Subcutaneous abdominal adipose tissue (tissue), 5 donors: Measurements from ENCODE around the gene TTC16.

Source experiments
- H3K27ac ChIP-seq: one replicate; pipeline ENCODE4 v1.7.0; 2013; ENCODE audit warnings: low read depth, mild to moderate bottlenecking, inconsistent platforms, low read length, moderate library complexity
- H3K27me3 ChIP-seq, 5 donors: one replicate each; pipeline ENCODE4 v1.7.0; 2013; ENCODE audit warnings: low read length in 5 of 5, inconsistent platforms in 1 of 5; ENCODE audit not compliant: control insufficient read depth in 5 of 5, insufficient read depth in 4 of 5
- H3K36me3 ChIP-seq, 5 donors: one replicate each; pipeline ENCODE4 v1.7.0; 2013; ENCODE audit warnings: low read length in 5 of 5; ENCODE audit not compliant: control insufficient read depth in 5 of 5, insufficient read depth in 5 of 5
- H3K4me1 ChIP-seq, 5 donors: one replicate each; pipeline ENCODE4 v1.7.0; 2013; ENCODE audit warnings: low read length in 5 of 5, mild to moderate bottlenecking in 3 of 5, moderate library complexity in 1 of 5; ENCODE audit not compliant: control insufficient read depth in 5 of 5, insufficient read depth in 5 of 5
- H3K4me3 ChIP-seq, 5 donors: one replicate each; pipeline ENCODE4 v1.7.0; 2013; ENCODE audit warnings: low read length in 5 of 5, low read depth in 1 of 5
- H3K9ac ChIP-seq, 5 donors: one replicate each; pipeline ENCODE4 v1.7.0; 2013; ENCODE audit warnings: low read length in 5 of 5, mild to moderate bottlenecking in 4 of 5, moderate library complexity in 3 of 5
- H3K9me3 ChIP-seq, 5 donors: one replicate each; pipeline ENCODE4 v1.7.0; 2013; ENCODE audit warnings: low read length in 5 of 5; ENCODE audit not compliant: control insufficient read depth in 5 of 5
- donor health status: healthy.
- donor health status: healthy.
- donor health status: healthy.
- donor health status: healthy.
- donor health status: healthy.

TTC16 gene

GRCh38 chr9:127738666-127739065 lies 22.8 kb downstream of the TTC16 start:
- Histone ChIP-seq H3K4me1 (peaks cover 16 to 47% (median 40%) of the 10 kb centered on the region in 5 donors), H3K4me3 (no peak overlapping the region), H3K36me3 (peaks cover 0 to 47% (median 34%) of the 10 kb centered on the region in 5 donors), H3K27ac (no peak overlapping the region), H3K9me3 (no peaks in the 10 kb centered on the region), H3K9ac (no peak overlapping the region), H3K27me3 (no peaks in the 10 kb centered on the region)

- Histone ChIP-seq H3K27me3 (no peaks in the 10 kb centered on the region), H3K4me1 (peaks cover 11 to 39% (median 32%) of the 10 kb centered on the region in 5 donors), H3K9me3 (no peaks in the 10 kb centered on the region), H3K4me3 (no peak overlapping the region), H3K9ac (peak overlapping the region in 1 of 5 donors; percentile 4), H3K27ac (peak overlapping the region; percentile 58), H3K36me3 (peaks cover 0 to 53% (median 40%) of the 10 kb centered on the region in 5 donors)
These were observed 23.9 kb downstream of the TTC16 start for GRCh38 chr9:127739614-127740330.

GRCh38 chr9:127741831-127742434 lies 26.1 kb downstream of the TTC16 start:
- Histone ChIP-seq H3K4me3 (no peak overlapping the region), H3K9me3 (no peaks in the 10 kb centered on the region), H3K36me3 (peaks cover 0 to 67% (median 54%) of the 10 kb centered on the region in 5 donors), H3K9ac (no peak overlapping the region), H3K4me1 (peaks cover 8 to 32% (median 24%) of the 10 kb centered on the region in 5 donors), H3K27ac (no peak overlapping the region), H3K27me3 (no peaks in the 10 kb centered on the region)

- Histone ChIP-seq H3K9ac (no peak overlapping the region), H3K27me3 (no peaks in the 10 kb centered on the region), H3K27ac (no peak overlapping the region), H3K4me1 (peaks cover 6 to 32% (median 19%) of the 10 kb centered on the region in 5 donors), H3K36me3 (peaks cover 0 to 73% (median 59%) of the 10 kb centered on the region in 5 donors), H3K9me3 (no peaks in the 10 kb centered on the region), H3K4me3 (no peak overlapping the region)
These were observed 26.7 kb downstream of the TTC16 start for GRCh38 chr9:127742435-127743088.

DNA sequence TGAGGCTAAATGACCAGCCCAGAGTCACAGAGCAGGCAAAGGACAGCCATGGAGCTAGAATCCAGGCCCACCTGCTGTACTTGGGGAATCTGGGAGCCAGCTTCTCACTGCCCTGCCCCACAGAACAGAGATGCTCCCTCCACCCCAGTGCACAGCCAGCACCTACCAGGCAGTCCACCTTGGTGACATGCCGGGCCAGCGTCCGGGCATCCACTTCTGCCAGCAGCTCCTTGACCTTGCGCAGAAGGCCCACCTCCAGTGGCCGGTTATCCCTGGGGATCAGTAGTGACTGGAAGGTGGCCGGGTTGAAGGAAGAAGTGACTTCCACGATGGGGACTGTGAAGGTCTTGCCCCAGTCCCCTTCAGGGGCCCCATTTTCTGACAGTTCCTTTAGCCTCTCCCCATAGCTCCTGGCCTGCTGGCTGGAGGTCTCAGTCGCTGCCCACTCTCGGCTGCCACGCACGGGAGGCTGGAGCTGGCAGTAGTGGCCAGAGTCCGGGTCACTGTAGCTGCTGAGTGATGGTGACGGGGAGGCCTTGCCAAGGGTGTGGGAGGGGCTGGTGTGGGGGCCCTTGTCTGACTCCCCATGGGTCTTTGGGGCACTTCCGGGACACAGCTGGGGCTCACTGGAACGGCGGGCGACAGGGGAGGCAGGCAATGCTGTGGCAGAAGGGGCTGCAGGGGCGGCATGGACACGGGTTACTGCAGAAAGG lies 28.7 kb downstream of the TTC16 start:
- no peaks in the 10 kb centered on the region for H3K9me3 ChIP-seq
- no peaks in the 10 kb centered on the region for H3K27me3 ChIP-seq
- H3K9ac ChIP-seq = no peak overlapping the region
- H3K4me3 ChIP-seq = no peak overlapping the region
- H3K4me1 ChIP-seq = peaks cover 6 to 32% (median 19%) of the 10 kb centered on the region in 5 donors
- peaks cover 0 to 76% (median 62%) of the 10 kb centered on the region in 5 donors for H3K36me3 ChIP-seq
- no peak overlapping the region for H3K27ac ChIP-seq

DNA sequence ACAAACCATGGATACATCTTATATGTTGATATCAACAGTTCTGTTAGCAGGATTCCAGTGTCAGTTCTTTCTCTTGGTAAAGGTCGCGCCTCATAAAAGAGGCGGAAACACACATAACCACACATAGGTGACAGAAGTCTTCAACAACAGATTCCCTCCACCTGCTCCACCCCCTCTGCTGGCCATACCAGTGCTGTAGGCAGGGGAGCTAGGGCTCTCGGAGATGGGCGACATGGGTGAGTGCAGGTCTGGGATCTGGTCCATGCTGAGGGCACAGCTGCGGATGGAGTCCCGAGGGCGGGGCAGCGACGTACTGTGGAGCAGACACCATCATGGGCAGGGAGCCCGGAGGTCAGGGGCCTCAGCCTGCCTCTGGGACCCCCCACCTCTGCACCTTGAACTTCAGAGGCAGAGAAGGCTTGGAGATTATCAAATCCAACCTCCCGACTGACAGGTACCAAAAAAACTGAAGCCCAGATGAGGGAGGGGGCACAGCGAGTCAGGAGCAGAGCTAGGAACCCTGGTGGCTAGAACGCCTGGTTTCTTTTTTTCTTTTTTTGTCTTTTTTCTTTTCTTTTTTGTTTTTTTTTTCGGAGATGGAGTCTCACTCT lies 31.2 kb downstream of the TTC16 start:
- H3K27me3 ChIP-seq = no peaks in the 10 kb centered on the region
- peaks cover 0 to 9% (median 6%) of the 10 kb centered on the region in 5 donors for H3K4me1 ChIP-seq
- no peak overlapping the region for H3K4me3 ChIP-seq
- no peak overlapping the region for H3K9ac ChIP-seq
- no peaks in the 10 kb centered on the region for H3K9me3 ChIP-seq
- no peak overlapping the region for H3K27ac ChIP-seq
- H3K36me3 ChIP-seq = peaks cover 0 to 80% (median 70%) of the 10 kb centered on the region in 5 donors

DNA sequence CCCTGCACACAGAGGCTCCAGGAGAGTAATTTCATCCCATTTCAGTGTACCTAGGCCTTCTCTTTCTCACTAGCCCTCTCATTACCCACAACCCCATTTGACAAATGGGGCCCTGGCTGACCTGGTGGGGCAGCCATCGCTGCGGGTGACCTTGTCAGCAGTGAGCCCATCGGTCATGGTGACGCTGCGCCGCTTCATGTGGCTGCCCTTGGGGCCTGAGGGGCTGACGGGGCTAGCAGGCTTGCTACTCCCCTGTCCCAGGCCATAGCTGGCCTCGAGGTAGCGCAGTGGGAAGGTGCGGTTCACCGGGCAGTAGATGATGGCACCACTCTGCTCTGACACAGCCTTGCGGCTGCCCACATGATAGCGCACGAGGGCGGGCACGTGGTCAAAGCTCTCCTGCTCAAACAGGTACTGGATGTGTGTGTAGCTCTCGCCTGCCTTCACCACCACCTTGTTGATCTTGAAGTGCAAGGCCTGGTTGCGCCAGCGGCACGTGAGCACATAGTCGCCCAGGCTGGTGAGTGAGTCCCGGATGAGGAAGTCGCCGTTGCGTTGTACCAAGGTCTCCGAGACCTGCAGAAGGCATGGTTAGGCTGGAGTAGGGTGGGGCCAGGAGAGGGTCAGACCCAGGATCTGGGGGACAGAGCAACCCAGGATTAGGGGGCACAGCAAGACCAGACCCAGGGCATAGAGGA lies 33.4 kb downstream of the TTC16 start:
- no peaks in the 10 kb centered on the region for H3K9me3 ChIP-seq
- H3K9ac ChIP-seq = no peak overlapping the region
- peaks cover 0 to 78% (median 65%) of the 10 kb centered on the region in 5 donors for H3K36me3 ChIP-seq
- H3K27ac ChIP-seq = no peak overlapping the region
- peaks cover 2 to 9% (median 7%) of the 10 kb centered on the region in 5 donors for H3K27me3 ChIP-seq
- H3K4me1 ChIP-seq = peaks cover 0 to 25% (median 0%) of the 10 kb centered on the region in 5 donors
- H3K4me3 ChIP-seq = no peak overlapping the region

- Histone ChIP-seq H3K4me3 (no peak overlapping the region), H3K9ac (no peak overlapping the region), H3K4me1 (peaks cover 0 to 41% (median 0%) of the 10 kb centered on the region in 5 donors), H3K27ac (no peak overlapping the region), H3K9me3 (no peaks in the 10 kb centered on the region), H3K36me3 (peaks cover 0 to 62% (median 48%) of the 10 kb centered on the region in 5 donors), H3K27me3 (peaks cover 5 to 17% (median 14%) of the 10 kb centered on the region in 5 donors)
These were observed 35.6 kb downstream of the TTC16 start for GRCh38 chr9:127751269-127752054.
